ENCODE data around the gene DEXI. TPM values are rescaled to one million over a fixed set of nuclear protein-coding genes. Genes with fewer than 3 reads are reported as not detected.

The DEXI gene
- total RNA-seq, 4 donors from 2014 or later = 38.3 to 73.8 (median 56.1) TPM

GRCh38 chr16:10933865-10934264 is 8.4 kb downstream of the DEXI start:
- no peak for TF ChIP-seq CTCF (IDR thresholded peaks at IDR 0.05; ENCODE audit: low read depth)

GRCh38 chr16:10932959-10933710 is 9.1 kb downstream of the DEXI start:
- no peak for TF ChIP-seq CTCF (IDR thresholded peaks at IDR 0.05; ENCODE audit: low read depth)

- no peak for TF ChIP-seq CTCF (IDR thresholded peaks at IDR 0.05; ENCODE audit: low read depth)
Observed at GRCh38 chr16:10931977-10932632, 10.2 kb downstream of the DEXI start.

- TF ChIP-seq CTCF (IDR thresholded peaks at IDR 0.05; ENCODE audit: low read depth) = no peak
Observed at GRCh38 chr16:10931134-10931533, 11.1 kb downstream of the DEXI start.

- no peak for TF ChIP-seq CTCF (IDR thresholded peaks at IDR 0.05; ENCODE audit: low read depth)
Observed at GRCh38 chr16:10930755-10931093, 11.5 kb downstream of the DEXI start.

- no peak for TF ChIP-seq CTCF (IDR thresholded peaks at IDR 0.05; ENCODE audit: low read depth)
Observed at GRCh38 chr16:10929853-10930754, 12.2 kb downstream of the DEXI start.
